ENCODE measurements around the gene GOLGB1.
"Not testable (repeated sequence)": the region's sequence is repeated elsewhere in the genome, so short reads cannot be mapped to it uniquely, and the experiment has no call there.

Gene GOLGB1

GRCh38 chr3:121749276-121750086 lies at the start of gene GOLGB1:
TSS of gene GOLGB1 (minus strand) at chr3:121749741. CDS start at chr3:121730971, 18,770 bp downstream.
- intact Hi-C loops (cut with DNase I), result no loop called here
- peak; percentile 87 to 99 (median 95) for DNase-seq

GRCh38 chr3:121796970-121797369 lies 47.4 kb upstream of the GOLGB1 start:
- no peak for DNase-seq
- intact Hi-C loops (cut with DNase I), result no loop called here

- no peak for DNase-seq
- intact Hi-C loops (cut with DNase I), result no loop called here
Measured at GRCh38 chr3:121794264-121794983, 44.9 kb upstream of the GOLGB1 start.

DNA sequence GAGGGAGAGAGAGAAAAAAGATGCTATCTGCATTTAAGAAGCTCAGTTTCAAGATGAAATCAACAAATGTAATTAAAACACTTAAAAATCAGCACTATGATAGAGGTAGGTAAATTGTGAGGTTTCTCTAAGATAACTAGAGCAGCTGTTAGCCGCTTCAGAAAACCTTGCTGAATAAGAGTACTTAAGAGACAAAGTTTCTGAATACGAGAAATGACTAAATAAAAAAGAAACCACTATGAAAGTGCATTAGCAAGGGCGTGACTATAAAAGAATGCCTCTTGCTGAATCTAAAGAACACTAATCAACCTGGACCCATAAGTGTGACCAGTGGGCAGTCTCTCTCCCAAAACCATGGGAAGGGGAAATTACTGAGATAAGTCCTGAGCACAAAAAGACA lies 43.5 kb upstream of the GOLGB1 start:
- no peak for DNase-seq
- intact Hi-C loops (cut with DNase I), result no loop called here

GRCh38 chr3:121786485-121786884 lies 36.9 kb upstream of the GOLGB1 start:
- no peak for DNase-seq
- intact Hi-C loops (cut with DNase I), result no loop called here

DNA sequence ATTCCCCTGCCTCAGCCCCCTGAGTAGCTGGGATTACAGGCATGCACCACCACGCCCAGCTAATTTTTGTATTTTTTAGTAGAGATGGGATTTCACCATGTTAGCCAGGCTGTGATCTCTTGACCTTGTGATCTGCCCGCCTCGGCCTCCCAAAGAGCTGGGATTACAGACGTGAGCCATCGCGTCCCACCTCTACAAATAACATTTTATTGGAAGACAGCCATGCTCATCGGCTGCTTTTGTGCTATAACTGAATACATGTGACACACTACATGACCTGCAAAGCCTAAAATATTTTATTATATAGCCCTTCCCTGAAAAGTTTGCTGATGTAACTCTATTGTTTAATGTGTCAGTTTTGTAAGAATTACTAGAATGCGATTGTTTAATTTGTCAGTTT lies 33.2 kb upstream of the GOLGB1 start:
- intact Hi-C loops (cut with DNase I); DNase-seq: not testable (repeated sequence)

- no peak for DNase-seq
- intact Hi-C loops (cut with DNase I), result no loop called here
Measured at GRCh38 chr3:121781611-121782010, 32.1 kb upstream of the GOLGB1 start.

DNA sequence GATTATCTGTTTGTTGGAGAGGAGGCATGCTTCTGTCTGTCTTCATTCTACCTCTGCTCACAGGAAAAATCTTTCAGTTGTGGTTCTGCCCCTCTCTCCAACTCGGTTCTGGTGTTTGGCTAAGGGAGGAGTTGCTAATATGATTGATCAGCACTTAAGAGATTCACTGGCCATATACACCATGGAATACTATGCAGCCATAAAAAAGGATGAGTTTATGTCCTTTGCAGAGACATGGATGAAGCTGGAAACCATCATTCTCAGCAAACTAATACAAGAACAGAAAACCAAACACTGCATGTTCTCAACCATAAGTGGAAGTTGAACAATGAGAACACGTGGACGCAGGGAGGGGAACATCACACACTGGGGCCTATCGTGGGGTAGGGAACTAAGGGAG lies 25.6 kb upstream of the GOLGB1 start:
- intact Hi-C loops (cut with DNase I); DNase-seq: not testable (repeated sequence)

GRCh38 chr3:121769246-121769645 lies 19.7 kb upstream of the GOLGB1 start:
- intact Hi-C loops (cut with DNase I), result no loop called here
- DNase-seq, result no peak

DNA sequence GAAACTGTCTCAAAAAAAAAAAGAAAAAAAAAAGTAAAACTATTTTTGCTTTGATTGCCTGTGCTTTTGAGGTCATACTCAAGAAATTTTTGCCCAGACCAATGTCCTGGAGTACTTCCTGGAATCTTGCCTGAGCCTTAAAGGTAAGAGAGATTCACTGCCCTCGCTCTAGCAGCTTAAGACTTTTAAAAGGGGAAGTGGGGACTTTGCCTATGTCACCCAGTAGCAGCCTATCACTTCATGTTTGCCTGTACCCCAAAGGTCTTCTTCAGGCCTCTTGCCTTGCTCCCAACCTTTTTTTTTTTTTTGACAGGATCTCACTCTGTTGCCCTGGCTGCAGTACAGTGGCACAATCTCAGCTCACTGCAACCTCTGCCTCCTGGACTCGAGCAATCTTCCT lies 18.9 kb upstream of the GOLGB1 start:
- intact Hi-C loops (cut with DNase I), result no loop called here
- DNase-seq, result no peak

DNA sequence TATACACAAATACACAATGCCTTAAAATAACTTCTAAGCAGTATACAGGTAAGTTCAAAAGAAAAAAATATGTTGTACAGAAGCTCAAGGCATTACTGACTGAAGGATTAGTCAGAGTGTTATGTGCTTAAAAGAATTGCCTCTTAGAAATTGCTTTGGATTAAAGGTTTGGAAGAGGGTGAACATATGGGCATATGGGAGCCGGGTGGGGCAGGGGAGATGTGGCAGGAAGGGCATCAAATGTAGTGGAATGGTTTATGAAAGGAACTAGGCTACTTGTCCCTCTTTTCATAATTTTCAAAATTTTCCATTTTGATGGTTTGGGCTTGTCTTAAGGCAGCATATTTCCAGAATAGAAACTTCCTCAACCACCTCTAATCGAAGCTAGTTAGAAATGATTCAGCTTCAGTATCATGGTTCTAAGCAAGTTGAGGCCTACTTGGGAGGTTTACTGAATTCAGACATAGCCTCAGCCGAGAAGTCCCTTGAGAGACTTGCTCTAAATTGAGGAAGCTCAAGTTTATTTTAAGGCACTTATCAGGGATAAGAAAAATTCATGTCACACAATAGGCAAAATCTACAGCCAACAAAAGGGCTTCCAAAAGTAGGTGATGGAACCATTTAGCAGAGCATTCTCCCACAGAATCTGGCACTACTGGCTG lies 10.1 kb upstream of the GOLGB1 start:
- no peak for DNase-seq
- intact Hi-C loops (cut with DNase I), result no loop called here

DNA sequence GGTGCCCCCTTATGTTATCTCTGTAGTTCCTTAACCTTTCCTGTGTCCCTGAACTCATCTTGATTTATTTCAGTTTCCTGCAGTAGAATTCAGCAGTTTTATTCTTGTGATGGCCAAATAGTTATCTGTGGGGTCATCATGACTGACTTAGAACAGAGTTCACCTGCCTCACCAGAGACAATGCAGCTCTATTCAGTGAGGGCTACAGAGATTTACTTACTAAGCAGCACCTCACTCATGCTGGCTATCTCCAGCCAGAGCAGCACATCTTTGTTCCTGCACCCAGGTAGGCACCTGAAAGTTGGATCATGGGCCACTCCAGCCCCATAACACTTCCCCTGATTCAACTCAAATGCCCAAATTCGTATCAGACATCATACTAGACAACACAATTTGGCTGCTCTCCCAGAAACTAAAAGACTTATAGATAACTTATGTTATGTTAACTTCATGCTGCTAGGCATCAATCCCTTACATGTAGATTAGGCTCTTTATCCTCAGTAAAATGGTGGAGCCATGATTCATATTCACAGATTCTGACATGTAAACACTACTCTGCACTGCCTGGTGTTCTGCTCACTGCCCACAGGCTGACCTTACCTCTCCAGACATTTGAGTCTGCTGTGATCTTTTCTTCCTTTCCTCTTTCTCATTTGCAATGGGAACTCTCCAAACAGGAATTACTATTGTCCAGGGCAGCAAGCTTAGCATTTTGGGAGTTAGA lies 9.3 kb upstream of the GOLGB1 start:
- intact Hi-C loops (cut with DNase I), result no loop called here
- no peak for DNase-seq

GRCh38 chr3:121757812-121758545 lies 8.4 kb upstream of the GOLGB1 start:
- DNase-seq, result no peak
- intact Hi-C loops (cut with DNase I), result no loop called here

- intact Hi-C loops (cut with DNase I), result no loop called here
- no peak for DNase-seq
Measured at GRCh38 chr3:121757087-121757811, 7.7 kb upstream of the GOLGB1 start.

- no peak for DNase-seq
- intact Hi-C loops (cut with DNase I), result no loop called here
Measured at GRCh38 chr3:121752772-121753171, 3.2 kb upstream of the GOLGB1 start.

GRCh38 chr3:121752261-121752660 lies 2.7 kb upstream of the GOLGB1 start:
- intact Hi-C loops (cut with DNase I), result no loop called here
- no peak for DNase-seq

DNA sequence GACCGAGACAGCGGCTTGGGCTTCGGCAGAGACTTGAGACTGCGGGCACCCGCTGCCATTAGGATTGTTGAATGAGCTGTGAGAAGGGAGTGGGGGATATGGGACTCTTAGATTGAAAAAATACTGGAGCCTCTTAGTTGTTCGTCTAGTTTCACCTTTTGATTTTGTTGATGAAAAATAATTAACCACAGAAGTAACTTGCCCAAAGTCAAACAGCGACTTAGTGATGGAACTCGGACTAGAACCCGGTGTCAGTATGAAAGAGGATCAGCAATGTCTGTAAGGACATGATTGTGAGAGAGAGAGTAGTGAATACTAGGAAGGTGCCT lies 510 bp upstream of the GOLGB1 start:
- intact Hi-C loops (cut with DNase I), result no loop called here
- DNase-seq, result no peak

DNA sequence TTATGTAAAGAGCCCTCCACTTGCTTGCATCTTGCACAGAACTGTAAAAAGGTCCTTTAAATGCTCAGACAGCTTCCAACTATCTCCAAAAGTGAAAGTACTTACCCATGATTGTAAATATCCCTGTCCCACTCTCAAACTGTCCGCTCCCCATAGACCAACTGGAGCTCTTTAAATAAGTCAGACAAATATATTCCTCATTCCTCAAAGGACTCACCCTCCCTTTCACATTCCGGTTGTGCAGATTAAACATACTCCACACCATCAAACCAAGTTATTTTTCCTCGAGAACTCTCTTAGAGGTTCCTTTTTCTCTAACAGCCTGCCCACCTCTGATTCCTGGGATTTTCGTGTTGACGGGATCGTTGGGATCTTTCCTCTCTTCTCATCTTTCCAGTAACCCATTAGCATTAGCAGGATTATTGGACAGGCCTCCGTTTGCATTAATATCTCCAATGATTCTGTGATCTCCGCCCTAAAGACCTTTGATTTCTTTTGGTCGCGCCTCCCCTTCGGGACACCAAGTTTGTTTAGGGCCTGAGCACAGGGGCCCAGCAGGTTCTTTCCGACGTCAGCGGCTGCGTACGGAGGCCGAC lies 763 bp downstream of the GOLGB1 start:
- DNase-seq, result peak in 29 of 42 donors; percentile 34 to 78 (median 61)
- intact Hi-C loops (cut with DNase I), result no loop called here
